H4 (cell line): ENCODE data around the gene GTPBP1. TPM values are rescaled to one million over a fixed set of nuclear protein-coding genes. Genes with fewer than 3 reads are reported as not detected.

Experiments used
- DNase-seq: peaks from one replicate; pipeline ENCODE4 v3.0.0-alpha.2; 2015; ENCODE audit warnings: low spot score
- total RNA-seq: library from RNA; depleted of rRNA; stranded (reverse); fragments of >200 nt; shearing (Covaris generic); gene quantifications from 2 replicates; pipeline ENCODE4 v1.2.3, GENCODE V29; 2014

Gene GTPBP1
- total RNA-seq, 1 experiment from 2014 or later = 12.1 TPM

DNA sequence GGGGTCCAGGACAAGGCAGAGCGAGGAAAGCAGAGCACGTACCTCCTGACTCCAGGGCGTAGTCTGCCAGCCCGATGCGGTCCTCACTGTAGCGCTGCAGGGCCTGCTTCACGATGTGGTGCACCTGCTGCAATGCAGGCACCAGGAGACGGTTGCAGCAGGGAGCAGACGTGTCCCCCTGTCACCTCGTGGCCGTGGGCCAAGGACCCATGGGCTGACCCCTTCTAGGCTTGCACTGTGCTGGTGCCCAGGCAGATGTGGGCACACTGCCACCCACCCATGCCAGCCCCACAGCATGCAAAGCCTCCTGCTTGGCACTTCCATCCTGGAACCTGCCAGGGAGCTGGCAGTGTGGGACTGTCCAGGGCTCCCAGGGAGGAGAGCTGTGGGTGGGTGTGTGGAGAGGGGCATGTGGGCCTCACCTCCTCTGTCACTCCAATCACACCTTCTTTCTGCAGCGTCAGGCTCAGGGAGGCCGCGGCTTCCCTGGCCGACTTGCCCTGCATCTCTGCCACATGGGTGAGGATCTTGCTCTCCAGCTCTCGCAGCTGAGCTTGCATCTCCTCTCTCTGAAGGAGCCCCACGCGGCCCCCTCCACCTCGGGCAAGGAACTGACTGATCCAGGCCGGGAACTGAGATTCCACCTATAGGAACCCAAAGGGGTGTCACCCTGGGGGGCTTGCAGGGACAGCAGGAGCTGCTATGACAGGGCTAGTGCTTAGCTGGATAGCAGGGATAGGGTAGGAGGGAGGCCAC, 33.7 kb downstream of the GTPBP1 start:
- DNase-seq = no peak

DNA sequence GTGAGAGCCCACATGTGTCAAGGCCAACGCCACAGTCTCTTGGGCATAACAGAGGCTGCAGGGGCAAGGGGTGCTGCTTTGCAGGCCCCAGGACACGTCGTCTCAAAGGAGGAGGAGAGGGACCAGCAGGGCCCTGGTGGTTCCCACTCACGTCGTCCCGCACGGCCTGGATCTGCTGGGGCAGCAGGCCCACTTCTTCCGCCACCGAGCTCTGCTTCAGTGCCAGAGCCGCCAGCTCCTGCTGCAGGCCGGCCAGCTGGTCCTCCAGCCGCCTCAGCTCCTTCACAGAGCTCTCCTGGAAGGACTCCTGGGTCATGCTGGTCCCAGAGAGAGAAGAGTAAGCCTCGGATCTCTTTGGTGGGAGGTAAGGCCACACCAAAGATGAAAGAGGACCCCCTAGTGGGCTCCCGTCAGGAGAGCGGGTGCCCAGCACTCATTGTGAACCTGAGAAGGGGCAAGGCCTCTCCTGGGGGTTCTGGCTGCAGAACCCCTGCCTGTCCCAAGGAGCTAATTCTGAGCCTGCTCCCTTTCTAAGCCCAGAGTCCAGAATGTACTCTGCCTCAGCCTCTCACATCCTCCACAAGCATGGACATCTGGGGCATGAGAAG, 34.5 kb downstream of the GTPBP1 start:
- DNase-seq = no peak

DNA sequence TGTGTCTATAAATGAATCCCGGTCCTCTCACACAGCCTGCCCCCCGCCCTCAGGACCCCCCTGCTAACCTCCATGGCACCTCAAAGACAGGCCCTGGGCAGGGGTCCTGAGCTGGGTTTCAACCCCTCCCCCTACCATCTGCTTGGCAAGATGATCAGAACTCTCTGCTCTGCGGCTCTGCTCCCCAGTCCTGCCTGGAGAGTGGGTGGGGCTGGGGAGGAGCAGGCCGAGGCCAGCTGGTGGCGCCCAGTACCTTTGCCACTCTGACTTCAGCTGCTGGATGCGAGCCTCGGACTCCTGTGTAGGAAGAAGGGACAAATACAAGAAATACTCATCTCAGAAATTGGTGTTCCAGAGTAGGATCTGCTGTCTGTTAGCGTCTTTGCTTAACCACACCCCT, 35.0 kb downstream of the GTPBP1 start:
- DNase-seq = no peak

DNA sequence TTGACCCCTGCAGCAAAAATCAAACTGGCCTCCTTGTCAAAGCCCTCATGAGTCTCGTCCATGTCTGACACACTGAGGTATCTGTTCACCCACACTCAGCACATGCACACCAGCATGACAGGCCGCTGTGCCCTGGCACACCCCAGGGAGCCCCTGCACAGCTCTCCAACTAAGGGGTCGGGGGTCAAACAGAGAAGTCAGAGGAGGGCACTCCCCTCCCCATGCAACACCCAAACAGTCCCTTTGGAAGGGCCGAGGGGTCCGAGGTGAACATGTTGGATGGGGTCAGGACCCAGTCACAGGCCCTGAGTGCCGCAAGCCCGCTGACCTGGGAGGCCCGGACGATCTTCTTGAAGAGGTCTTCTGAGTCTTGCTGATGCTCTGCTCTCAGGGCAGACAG, 35.4 kb downstream of the GTPBP1 start:
- DNase-seq = no peak

DNA sequence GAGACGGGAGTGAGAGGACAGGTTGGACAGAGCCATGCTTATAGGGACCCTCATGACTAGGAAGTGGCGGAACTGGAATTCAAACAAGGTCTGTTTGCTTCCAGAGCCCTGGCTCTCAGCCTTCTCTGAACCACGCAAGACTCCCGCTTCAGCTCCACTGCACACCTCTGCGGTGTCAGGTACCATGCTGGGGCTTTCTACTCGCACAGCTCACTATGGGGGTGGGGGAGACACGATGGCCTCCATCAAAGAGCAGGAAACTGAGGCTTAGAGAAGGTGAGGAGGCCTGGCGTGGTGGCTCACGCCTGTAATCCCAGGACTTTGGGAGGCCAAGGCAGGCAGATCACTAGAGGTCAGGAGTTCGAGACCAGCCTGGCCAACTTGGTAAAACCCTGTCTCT, 35.8 kb downstream of the GTPBP1 start:
- DNase-seq = no peak

DNA sequence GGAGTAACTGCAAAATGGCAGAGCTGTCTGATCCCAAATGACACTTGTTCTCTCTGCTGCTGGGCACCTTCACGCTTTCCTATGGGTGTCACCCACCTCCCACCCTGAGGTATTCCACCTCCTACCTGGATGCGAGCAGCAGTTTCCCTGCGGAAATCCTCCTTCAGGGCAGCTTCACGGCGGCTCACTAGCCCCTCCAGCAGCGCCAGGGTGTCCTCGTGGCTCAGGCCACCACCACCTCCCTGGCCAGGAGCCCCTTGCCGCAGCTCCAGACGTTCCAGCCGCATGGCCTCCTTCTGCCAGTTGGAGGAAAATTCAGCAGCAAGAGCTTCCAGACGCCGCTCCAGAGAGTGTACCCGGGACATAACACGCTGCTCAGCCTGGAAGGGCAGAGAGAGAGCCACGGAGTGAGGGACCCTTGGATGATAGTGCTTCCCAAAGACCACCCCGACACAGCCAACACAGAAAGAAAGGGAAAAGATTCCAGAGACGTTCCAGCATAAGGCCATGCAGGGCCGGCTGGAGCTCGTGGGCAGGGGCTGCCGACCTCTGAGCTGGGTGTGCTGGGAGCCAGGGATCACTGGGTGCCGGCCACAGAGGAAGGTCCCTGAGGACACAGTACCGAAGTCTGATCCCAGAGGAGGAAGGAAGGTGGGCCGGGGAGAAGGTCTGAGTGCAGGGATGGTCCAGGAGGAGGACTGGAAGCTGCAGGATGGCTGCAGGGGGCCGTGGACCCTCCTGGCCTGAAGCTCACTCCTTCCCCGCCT, 36.6 kb downstream of the GTPBP1 start:
- no peak for DNase-seq

DNA sequence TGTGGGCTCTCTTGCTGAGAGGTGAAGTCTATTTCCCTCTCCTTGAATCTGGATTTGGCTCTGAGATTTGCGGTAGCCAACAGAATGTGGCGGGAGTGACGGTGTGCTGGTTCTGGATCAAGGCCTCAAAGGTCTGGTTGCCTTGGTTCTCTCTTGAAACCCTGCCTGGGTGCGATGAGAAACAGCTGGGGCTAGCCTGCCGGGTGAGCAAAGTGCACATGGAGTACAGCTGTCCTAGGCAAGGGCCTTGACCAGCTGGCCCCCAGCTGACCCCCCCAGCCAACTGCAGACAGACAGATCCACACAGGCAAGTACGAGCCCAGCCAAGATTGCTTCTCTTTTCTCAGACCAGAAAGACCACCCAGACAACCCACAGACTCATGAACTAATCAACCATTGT, 39.2 kb downstream of the GTPBP1 start:
- no peak for DNase-seq

DNA sequence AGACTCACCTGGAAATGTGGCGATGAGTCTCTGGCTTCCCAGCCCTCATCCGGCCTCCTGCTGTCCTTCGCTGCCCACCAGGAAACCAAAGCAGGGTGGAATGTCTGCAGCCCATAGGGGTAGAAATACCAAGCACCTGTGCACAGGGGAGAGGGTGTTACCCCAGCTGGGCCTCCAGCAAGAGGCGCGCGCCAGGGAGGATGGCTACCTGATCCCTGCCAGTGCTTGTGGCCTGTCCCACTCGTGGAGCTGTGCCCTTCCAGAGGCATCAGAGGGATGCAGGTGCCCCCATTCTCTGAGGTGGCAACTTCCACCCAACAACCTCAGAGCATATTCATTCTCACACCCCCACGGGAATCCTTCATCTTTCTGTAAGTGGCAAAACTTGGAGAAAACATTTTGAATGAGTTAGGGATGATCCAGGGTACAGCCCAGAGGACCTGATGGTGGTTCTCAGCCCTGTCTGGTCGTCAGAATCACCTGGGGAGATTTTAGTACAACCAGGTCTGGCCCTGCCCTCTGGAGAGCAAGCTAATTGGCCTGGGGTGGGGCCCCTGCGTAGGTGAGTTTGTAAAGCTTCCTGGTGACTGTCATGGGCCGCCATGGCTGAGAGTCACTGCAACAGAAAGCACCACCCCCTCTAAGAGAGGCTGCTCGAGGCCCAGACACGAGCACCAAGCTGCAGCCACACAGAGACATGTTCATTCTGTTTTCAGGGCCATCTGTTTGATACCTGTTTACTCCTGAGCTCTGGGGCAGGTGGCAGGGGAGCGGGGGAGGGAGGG, 40.1 kb downstream of the GTPBP1 start:
- no peak for DNase-seq

DNA sequence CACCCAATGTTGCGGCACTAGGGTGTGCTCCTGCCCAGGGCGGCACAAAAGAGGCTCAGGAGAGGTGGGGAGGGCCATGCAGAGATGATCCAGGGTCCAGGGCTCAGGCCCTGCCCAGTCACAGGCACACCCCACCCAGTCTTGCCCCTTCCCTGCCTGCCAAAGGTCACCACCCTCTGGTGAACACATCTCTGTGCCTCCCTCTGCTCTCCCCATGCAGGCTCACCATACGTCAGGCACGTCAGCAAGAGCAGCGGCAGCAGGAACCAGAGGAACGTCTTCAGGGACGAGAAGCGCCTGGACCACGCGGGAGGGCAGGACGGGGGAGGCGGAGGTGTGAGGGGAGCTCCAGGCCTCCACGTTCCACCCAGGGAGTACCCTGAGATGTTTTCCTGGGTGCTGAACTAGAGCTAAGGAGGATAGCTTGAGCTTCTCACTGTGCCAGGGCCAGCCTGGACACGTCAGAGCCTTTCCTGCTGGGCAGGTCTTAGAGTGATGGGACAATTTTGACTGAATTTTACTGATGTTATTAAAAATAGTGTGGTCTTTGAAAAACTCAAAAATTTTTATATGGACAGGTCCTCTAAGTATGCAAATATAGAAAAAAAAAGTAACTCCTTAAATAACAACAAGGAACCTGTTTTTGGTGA, 42.9 kb downstream of the GTPBP1 start:
- no peak for DNase-seq

DNA sequence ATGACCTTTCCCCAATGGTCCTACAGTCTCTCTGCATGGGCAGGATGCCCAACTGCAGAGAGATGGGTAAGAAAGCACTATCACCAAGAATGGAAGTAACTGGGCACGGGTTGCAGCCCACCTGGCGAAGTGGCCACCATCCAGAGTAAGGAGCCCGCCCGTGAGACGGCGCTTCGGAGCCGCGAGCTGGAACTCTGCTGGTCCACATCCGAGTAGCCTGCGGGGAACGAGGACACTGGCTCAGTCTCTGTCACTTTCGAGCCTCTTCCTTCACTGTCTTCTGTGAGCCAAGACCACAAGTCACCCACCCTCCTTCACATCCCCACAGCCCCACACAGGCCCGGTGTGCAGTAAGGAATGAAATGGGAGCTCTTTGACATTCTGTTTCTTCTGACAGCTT, 44.4 kb downstream of the GTPBP1 start:
- DNase-seq = no peak

DNA sequence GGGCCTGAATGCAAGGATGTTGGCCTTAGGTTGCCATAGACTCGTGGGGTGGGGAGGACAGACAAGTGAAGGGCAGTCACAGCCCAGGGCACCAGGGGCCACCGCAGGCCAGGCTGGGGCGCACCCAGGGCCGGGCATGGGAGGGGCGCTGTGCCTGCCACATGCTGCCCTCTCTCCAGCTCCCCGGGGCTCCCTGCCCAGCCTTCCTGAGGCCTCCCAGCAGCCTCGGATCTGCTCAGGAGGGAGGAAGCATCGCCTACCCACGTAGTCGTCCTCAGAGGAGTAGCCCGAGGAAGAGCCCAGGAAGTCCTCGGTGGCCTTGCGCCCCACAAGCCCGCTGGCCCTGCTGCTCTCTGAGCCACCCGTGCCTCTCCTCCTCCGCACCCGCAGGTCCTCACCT, 44.9 kb downstream of the GTPBP1 start:
- DNase-seq = no peak

DNA sequence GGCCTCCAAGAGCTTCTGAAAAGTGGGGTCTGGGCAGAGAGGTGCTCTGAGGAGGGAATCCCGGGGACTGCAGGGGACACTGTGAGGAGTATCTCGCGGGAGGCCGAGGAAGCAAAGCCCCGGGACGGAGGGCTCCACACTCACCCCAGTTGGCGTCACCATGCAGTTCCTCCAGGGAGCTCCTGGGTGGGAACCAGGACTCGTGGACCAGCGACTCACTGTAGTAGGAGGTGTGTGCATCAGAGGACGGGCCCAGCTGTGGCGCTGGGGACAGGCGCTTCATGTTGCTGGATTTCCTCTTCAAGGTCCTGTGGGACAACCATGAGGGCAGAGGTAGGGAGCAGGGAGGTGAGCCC, 45.3 kb downstream of the GTPBP1 start:
- DNase-seq = no peak

DNA sequence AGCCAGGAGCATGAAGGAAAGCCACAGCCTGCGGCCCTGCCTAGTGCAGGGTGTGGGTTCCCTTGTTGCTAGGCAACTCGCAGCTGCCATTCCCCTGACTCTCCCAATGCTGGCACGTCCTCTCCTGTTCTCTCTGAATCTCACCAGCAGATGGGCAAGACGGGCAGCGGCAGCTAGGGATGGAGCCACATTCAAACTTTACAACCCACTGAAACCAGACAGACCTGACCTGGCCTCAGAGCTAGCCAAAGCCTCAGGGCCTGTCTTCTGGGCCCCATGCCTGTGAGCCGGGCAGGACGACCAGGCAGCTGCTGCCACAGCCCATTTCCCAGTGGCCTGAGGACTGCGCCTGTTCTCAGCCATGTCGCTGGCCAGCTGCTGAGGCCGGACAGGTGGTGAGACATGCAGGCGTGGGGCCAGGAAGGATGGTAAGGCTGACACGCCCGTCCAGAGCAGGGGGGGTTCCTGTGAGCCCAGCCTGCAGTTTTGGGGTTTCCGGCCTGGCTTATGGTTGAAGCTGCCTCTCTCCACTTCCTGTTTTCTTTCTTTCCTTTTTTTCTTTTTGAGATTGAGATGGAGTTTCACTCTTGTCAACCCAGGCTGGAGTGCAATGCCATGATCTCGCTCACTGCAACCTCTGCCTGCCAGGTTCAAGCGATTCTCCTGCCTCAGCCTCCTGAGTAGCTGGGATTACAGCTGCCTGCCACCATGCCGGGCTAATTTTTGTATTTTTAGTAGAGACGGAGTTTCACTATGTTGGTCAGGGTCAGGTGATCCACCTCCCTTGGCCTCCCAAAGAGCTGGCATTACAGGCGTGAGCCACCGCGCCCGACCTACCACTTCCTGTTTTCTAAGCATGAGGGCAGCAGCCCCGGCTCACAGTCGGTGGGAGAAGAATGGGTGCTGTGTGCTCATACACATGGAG, 45.9 kb downstream of the GTPBP1 start:
- DNase-seq = no peak

DNA sequence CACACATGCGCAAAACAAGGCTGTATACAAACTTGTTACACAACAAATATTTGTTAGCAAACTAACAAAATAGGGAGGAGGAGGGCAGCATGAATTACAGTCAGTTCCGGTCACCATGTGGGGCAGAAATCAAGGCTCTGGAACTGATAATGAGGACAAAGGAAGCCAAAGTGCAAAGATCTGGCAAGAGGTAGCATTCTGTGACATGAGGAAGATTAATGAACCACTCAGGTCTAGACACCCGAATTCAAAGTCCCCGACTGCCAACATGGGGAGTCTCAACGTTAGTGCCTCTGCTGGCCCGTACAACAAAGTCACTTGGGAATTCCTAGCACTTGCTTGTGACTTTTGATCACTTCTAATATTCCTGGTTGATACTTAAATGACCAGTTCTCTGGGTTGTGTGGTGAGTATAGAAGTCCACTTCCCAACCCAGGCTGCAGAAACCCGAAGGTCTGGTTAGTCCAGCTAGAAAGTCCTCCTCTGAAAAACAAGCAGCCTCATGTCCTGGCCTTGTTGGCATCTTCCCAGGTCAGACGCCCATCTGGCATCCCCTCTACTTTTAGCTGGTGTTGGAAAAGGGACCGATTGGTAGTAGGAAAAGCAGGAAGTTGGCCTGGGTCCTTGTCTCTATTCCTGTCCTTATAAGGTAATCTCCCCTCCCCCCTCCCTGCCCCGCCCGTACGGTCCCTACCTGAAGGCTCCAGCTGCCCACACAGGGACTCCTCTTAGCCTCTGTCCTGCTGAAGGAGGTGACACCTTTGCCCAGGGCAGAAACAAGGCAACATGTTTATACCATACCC, 48.4 kb downstream of the GTPBP1 start:
- DNase-seq = peak; percentile 33

DNA sequence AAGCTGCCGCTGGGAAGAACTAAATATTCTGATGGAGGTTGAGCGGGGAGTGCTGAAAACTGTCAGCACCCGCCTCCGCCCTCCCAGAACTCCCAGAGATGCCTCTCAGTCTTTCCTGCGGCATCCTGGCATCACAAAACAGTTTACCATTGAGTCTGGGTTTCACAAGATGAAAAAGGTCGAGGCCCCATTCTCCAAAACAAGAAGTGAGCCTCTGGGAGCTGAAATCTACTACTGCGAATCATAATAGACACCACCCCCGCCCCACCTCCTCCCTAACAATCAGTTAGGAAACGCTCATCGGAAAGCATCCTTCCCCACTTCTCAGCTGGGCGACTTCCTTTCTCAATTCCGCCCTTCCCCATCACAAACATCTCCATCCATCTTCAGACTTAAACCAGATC, 49.0 kb downstream of the GTPBP1 start:
- no peak for DNase-seq

DNA sequence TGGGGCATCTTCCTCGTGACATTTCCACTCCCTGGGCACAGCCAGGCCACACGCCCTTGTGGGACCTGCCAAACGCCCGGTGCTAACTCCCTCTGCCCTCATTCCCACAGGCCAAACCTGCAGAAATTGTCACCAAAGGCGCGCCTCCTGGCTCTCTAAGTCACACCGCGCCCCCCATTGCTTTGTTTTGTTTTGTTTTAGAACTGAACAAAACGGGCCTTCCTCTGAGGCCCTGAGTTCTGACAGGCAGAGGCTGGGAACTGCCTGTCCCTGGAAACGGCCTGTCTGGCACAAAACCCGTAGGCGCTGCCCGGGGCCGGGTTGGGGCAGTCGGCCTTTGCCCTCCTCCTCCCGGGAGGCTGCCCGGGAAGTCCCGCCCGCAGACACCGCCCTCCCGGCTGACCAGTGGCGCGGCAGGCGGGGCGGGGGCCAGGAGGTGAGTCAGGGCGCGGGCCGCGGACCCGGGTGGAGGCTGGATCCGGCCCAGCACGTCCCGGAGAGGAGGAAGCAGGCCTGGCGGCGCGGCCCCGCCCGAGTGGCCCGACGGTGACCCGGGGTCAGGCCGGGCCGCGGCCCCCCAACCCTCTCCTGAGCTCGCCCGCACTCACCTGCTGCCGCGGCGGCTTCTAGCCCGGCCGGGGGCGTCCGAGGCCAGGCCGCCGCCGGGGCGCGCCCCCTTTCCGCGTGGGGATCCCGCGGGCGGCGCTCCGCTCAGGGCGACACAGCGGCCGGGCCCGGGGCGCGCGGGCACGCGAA, 49.6 kb downstream of the GTPBP1 start:
- DNase-seq = peak; percentile 26

DNA sequence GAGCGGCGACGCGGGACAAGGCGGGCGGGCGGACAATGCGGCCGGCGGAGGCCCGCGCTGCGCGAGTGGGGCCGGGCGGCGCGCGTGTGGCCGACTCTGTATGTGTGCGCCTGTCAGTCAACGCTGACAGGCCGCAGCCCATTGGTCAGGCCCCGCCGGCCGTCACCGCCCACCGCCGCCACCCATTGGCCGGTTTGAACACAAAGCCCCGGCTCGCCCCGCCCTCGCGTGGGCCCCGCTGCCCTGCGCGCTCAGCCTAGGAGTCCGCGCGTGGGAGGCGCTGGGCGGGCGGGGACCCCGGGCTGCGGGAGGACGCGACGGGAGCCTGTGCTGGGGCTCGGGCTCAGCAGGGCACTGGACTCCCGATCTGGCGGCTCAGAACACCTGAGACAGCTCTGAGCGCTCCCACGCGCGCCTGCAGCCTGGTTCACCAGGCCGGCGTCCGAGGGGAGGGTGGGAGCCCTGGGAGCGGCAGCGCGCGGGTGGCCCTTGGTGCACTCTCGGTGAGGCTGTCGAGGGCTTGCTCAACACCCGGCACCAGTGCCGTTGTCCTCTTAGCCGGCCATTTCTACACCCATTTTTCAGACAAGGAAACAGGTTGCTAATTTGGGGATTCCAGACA, 50.3 kb downstream of the GTPBP1 start, which contains the start of gene SUN2:
SUN2 (minus strand) TSS at position 88 of the 622 bp plus-strand sequence. CDS start 3,370 bp downstream, outside the sequence.
- DNase-seq = peak; percentile 76

DNA sequence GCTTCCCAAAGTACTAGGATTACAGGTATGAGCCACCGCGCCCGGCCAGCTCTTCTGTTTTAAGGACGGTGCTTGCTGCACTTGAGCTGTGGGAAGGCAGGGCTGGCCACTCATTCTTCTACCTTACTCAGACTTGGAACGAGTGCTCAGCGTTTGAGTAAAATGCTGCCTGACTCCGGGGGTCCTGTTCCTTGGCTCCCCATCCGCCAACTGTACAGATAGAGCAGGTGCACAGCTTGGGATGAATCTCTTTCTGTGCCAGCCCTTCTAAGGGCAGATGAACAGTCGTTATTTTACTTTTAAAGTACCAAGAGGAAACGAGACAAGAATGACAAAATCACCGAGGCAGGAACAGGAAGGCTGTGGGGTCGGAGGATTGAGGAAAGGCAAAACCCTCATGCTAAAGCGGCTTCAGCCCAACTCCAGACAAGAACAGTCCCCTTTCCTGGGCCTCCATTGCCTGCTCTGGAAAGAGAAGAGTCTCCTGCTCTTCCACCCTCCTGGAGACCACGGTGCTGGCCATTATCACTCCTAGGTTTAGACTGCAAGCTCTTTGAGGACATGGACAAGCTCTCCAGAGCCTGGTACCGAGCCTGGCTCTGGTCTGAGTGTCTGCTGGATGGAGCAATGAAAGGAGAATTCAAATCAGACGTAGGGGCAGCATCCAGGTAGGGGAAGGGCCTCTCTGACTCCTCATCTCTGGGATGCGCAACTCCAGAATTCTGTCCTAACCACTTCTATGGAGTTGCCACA, 51.1 kb downstream of the GTPBP1 start:
- DNase-seq = no peak
